ENCODE results near the gene RPS3A. TPM values are rescaled to one million over a fixed set of nuclear protein-coding genes. Genes with fewer than 3 reads are reported as not detected.

Gene RPS3A
- total RNA-seq, 1 donor from 2014 or later: 1,043 TPM

- Histone ChIP-seq H3K27me3 (ENCODE audit: low read depth) (no peaks in the 10 kb centered on the region), H3K4me3 (no peak overlapping the region), H3K4me1 (peaks cover 55% of the 10 kb centered on the region), H3K27ac (replicated peaks) (no peak overlapping the region), H3K9me3 (replicated peaks) (no peaks in the 10 kb centered on the region), H3K36me3 (peaks cover 76% of the 10 kb centered on the region)
- intact Hi-C loops (cut with micrococcal nuclease): no loop called here
- TF ChIP-seq CTCF (IDR thresholded peaks at IDR 0.05; ENCODE audit: borderline replicate concordance): no peak
- DNase-seq: no peak
These were observed 4.3 kb downstream of the RPS3A start for GRCh38 chr4:151103758-151104157.

- DNase-seq: no peak
- no peak for TF ChIP-seq CTCF (IDR thresholded peaks at IDR 0.05; ENCODE audit: borderline replicate concordance)
- Histone ChIP-seq H3K27ac (replicated peaks) (no peak overlapping the region), H3K36me3 (peaks cover 76% of the 10 kb centered on the region), H3K4me1 (peaks cover 50% of the 10 kb centered on the region), H3K4me3 (no peak overlapping the region), H3K9me3 (replicated peaks) (no peaks in the 10 kb centered on the region), H3K27me3 (ENCODE audit: low read depth) (no peaks in the 10 kb centered on the region)
- intact Hi-C loops (cut with micrococcal nuclease): no loop called here
These were observed 5.2 kb downstream of the RPS3A start for GRCh38 chr4:151104621-151105020.

GRCh38 chr4:151105454-151106032, 6.1 kb downstream of the RPS3A start:
- intact Hi-C loops (cut with micrococcal nuclease): no loop called here
- no peak for DNase-seq
- peaks cover 41% of the 10 kb centered on the region for H3K4me1 ChIP-seq
- H3K4me3 ChIP-seq: no peak overlapping the region
- peaks cover 76% of the 10 kb centered on the region for H3K36me3 ChIP-seq
- TF ChIP-seq CTCF (IDR thresholded peaks at IDR 0.05; ENCODE audit: borderline replicate concordance): no peak
- H3K9me3 ChIP-seq (replicated peaks): no peaks in the 10 kb centered on the region
- H3K27me3 ChIP-seq (ENCODE audit: low read depth): no peaks in the 10 kb centered on the region
- peak overlapping the region; percentile 27 for H3K27ac ChIP-seq (replicated peaks)

GRCh38 chr4:151107063-151107462, 7.6 kb downstream of the RPS3A start:
- H3K4me1 ChIP-seq: peaks cover 38% of the 10 kb centered on the region
- H3K36me3 ChIP-seq: peaks cover 60% of the 10 kb centered on the region
- no peak for TF ChIP-seq CTCF (IDR thresholded peaks at IDR 0.05; ENCODE audit: borderline replicate concordance)
- H3K27me3 ChIP-seq (ENCODE audit: low read depth): no peaks in the 10 kb centered on the region
- no peak overlapping the region for H3K4me3 ChIP-seq
- H3K27ac ChIP-seq (replicated peaks): peak overlapping the region; percentile 15
- H3K9me3 ChIP-seq (replicated peaks): no peaks in the 10 kb centered on the region
- DNase-seq: no peak
- intact Hi-C loops (cut with micrococcal nuclease): no loop called here

GRCh38 chr4:151110236-151110635, 10.8 kb downstream of the RPS3A start:
- H3K27ac ChIP-seq (replicated peaks): no peak overlapping the region
- no peaks in the 10 kb centered on the region for H3K27me3 ChIP-seq (ENCODE audit: low read depth)
- TF ChIP-seq CTCF (IDR thresholded peaks at IDR 0.05; ENCODE audit: borderline replicate concordance): no peak
- DNase-seq: no peak
- H3K4me3 ChIP-seq: no peak overlapping the region
- peaks cover 49% of the 10 kb centered on the region for H3K4me1 ChIP-seq
- H3K9me3 ChIP-seq (replicated peaks): no peaks in the 10 kb centered on the region
- intact Hi-C loops (cut with micrococcal nuclease): no loop called here
- peaks cover 29% of the 10 kb centered on the region for H3K36me3 ChIP-seq

All from left ventricle myocardium inferior (tissue), 1 donor.